Transverse colon (tissue), 3 donors: ENCODE results near the gene ITGB8.

Source experiments
- CTCF ChIP-seq, 5 experiments: fragments of 200-600 bp in 3 of 5; fragments of 450-650 bp in 2 of 5; sonication (generic) in 3 of 5; IDR thresholded peaks; 1 replicate in 2 of 5; 2 replicates in 3 of 5; pipeline ENCODE4 v1.5.1; 2016 to 2017; ENCODE audit warnings: antibody characterized with exemption in 5 of 5, inconsistent platforms in 3 of 5, mild to moderate bottlenecking in 2 of 5, moderate library complexity in 1 of 5
- POLR2A ChIP-seq: fragments of 450-650 bp; IDR thresholded peaks from one replicate; pipeline ENCODE4 v1.6.1; 2016; ENCODE audit warnings: antibody characterized with exemption, mild to moderate bottlenecking, moderate library complexity

- no peak for TF ChIP-seq CTCF (IDR thresholded peaks at IDR 0.05)
- TF ChIP-seq POLR2A: no peak
These were observed 46.5 kb upstream of the ITGB8 start for GRCh38 chr7:20284003-20284770.
